ENCODE measurements around the gene AGAP3.

- TF ChIP-seq EZH2 (IDR thresholded peaks at IDR 0.05; ENCODE audit: insufficient read depth, poor library complexity, severe bottlenecking) (no peak), EZH2phosphoT487 (IDR thresholded peaks at IDR 0.05; ENCODE audit: insufficient read depth, low read depth) (no peak)
These were observed 18.1 kb upstream of the AGAP3 start for GRCh38 chr7:151068069-151068773.

Measured in GM23248 (cell line).